T1000 (cell line): ENCODE results near the gene CYB561.

ENCODE experiments used
- DNase-seq: peaks from one replicate; lab custom pipeline; 2025; ENCODE audit warnings: mixed read lengths; lab: John Stamatoyannopoulos, UW

CYB561 gene

DNA sequence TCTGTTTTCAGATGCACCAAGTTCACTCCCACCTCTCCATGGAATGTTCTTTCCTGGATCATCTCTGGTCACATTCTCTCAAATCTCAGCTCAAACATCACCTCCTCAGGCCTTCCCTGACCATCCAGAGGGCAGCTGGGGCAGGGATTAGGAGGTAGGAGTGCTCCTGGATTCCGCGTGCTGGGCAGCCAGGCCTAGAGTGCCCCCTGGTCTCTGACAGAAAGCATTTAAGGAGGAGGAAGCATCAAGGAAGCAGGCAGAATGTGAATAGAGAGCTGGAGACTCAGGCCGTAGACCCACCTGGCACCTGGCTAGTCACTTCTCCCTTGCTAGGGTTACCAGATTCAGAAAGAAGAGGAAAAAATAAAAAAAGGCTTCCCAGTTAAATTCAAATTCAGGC, 2.5 kb upstream of the CYB561 start:
- DNase-seq, result no peak

DNA sequence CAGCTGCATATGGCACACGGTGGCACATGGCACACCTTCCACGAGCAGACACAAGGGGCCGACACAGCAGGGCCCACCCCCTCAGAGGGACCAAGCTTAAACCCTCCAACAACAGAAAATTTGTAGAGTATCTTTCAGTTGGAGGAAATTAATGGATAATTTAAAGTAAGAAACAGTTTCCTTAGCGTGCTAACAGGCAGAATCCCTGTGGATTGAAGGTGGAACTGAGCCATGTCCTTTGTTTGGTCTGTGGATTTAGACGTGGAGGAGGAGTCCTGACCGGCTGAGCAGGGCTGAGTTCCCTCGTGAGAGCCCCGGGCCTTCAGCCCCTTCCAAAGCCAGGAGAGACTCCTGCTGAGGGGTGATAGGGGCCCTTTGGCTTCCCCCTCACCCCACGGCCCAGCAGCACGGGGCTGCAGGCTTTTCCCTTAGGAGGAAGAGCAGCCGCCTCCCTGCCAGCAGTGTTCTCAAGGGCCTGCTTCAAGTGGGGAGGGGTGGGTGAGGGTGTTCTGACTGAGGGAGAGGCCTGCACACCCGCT, 1.4 kb upstream of the CYB561 start:
- no peak for DNase-seq

DNA sequence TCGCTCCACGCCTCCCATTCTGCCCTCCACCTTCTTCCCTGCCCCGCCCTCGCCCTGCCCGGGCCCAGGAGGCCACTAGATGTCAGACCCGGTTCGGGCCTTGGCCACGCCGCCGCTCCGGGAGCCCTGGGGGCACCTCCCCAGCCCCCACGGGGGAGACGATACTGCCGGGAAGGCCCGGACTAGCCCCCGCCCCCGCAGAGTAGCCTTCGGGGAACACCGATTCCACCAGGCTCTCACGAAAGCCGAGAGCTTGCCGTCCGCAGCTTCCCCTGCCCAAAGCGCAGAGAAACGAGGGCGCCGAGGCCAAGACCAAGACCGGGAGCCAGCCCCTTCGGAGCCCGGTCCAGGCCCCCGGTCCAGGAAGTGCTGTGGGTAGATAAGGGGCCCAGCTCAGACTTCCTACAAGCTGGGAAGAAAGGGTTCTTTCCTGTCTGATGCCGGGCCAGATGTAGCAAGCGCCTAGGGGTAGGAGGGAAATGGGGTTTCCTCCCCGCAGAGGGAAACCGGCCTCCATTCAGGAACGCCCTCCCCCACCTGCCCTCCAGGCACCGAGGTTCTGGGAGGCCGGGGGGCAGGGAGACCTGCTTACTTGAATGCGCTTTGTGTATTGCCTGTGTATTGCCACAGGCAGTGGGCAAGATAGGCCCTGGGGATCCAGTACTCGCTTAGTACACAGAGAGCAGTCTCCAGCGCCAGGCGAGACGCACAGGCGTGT, 806 bp upstream of the CYB561 start:
- DNase-seq, result no peak

DNA sequence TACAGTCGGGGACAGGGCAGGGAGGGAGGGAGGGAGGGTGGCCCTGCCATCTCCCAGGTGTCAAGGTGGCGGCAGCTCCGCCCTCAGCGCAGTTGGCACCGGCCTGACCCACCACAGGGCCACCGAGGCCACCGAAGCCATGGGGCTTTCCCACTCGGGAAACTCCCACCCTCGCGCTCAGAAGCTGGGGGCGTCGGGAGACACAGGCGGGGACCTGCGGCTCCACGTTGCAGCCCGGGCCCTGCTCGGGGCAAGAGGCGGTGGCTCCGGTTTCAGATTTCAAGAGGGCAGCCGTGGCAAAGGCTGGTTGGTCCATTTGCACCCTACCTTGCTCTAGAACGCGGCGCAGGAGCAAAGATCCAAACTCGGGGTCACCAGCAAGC, 544 bp downstream of the CYB561 start:
- peak; percentile 59 for DNase-seq

- no peak for DNase-seq
Observed at GRCh38 chr17:63445065-63445464, 1.0 kb downstream of the CYB561 start.

DNA sequence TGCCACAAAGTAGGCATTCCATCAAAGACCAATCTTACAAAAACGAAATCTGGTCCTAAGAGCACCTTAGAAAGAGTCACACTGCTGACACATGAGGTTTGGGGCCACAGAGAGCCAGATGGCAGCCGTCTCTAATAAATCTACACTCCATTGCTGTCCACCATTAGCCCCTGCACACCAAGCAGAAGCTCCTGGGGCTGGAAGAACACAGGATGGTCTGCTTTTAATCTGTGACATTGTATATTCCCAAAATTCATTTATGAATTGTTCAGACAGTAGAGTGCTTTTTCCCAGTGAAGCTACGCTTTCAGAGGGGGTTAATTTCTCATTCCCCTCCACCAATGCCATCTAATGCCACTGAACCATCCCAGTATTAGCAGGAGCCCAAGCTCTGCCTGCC, 1.6 kb downstream of the CYB561 start:
- DNase-seq, result no peak

DNA sequence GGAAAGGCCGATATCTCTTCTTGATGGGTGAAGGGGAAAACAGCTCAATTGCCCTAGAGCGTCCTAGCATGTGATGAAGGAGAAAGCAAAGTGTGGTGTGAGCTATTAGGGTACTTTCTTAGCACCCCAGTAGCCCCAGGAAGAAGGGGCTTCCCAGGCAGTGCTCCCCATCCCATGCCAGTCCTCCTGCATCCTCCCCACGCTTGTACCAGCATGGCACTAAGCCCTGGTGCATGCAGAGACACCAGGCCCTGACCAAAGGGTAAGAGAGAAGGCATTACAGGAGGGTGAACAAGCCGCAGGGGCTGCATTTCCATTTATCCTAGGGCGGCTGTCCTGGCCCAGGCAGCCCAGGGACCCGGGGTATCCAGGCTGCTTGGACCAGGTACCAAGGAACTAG, 3.1 kb downstream of the CYB561 start:
- DNase-seq, result no peak

GRCh38 chr17:63442549-63443035, 3.5 kb downstream of the CYB561 start:
- DNase-seq, result no peak

- DNase-seq, result no peak
Observed at GRCh38 chr17:63442074-63442473, 4.0 kb downstream of the CYB561 start.

DNA sequence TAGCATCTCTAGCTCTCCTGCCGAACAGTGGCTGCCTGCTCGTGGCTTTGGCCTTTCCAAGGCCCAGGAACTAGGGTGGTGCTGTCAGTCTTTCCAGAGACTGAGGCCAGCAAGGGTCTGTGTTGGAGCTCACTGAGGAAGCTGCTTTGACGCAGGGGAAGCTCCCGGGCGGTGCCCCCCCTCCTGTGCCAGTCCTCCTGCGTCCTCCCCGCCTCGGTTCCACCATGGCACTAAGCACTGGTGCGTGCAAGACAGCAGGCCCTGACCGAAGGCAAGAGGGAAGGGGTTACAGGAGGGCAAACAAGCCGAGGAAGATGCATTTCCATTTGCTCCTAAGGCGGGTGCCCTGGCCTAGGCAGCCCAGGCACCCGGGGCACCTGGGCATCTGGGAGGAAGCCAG, 4.5 kb downstream of the CYB561 start:
- DNase-seq, result no peak

GRCh38 chr17:63440770-63441335, 5.3 kb downstream of the CYB561 start:
- DNase-seq, result no peak

DNA sequence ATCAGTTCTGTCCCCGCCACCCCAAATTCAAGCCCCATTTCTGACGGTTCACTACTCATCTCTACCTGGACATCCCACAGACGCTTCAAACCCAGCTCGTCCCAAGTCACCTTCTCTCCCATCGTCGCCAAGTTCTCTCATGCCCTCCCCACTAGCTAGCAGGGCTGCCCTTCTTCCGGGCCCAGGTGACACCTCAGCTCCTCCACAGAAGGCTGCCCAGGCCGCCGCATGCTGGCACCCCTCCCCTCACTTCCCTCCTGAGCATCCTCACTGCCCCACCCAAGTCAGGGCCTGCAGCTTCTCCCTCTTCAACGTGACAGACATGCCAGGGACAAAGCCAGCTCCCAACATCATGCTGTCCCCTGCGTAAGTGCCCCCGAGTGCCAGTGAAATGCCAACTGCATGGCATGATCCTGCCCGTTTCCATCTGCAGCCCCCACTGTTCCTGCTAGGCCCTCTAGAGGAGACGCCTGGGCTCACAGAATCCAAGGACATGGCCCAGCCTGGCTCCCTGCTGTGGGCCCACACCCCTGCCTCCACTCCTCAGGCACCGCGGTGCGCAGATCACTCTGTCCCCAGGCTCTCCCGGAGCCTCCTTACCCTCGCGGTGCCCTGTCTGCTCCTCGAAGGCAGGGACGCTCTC, 5.9 kb downstream of the CYB561 start:
- no peak for DNase-seq

GRCh38 chr17:63439687-63440086, 6.4 kb downstream of the CYB561 start:
- DNase-seq, result no peak

GRCh38 chr17:63438092-63439051, 7.7 kb downstream of the CYB561 start:
- DNase-seq, result no peak

- DNase-seq, result no peak
Observed at GRCh38 chr17:63437287-63438091, 8.6 kb downstream of the CYB561 start.

DNA sequence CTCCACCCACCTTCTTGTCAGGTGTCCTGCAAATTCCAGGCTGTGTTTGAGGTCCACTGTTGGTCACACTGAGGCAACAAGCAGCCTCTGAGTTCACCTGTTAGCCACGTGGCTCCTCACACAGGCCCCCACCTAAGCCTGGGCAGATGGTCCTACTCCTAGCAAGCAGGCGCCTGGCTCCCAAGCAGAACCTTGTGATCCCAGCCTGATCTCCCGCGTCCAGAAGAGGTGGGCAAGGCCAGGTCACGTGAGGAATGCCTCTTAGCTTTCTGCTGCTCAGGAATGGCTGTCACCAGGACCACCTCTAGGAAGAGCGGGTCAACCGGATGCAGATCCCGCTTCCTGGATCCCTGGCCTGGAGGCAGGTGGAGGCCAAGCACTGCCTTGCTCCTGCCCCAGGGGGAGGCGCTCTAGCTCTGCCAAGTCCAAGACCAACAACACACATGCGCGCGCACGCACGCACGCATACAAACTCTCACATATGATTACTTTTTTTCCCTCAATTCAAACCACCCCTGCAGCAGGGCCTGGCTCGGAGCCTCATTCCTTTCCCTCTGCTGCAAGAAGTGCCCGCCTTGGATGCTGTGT, 9.5 kb downstream of the CYB561 start:
- no peak for DNase-seq

DNA sequence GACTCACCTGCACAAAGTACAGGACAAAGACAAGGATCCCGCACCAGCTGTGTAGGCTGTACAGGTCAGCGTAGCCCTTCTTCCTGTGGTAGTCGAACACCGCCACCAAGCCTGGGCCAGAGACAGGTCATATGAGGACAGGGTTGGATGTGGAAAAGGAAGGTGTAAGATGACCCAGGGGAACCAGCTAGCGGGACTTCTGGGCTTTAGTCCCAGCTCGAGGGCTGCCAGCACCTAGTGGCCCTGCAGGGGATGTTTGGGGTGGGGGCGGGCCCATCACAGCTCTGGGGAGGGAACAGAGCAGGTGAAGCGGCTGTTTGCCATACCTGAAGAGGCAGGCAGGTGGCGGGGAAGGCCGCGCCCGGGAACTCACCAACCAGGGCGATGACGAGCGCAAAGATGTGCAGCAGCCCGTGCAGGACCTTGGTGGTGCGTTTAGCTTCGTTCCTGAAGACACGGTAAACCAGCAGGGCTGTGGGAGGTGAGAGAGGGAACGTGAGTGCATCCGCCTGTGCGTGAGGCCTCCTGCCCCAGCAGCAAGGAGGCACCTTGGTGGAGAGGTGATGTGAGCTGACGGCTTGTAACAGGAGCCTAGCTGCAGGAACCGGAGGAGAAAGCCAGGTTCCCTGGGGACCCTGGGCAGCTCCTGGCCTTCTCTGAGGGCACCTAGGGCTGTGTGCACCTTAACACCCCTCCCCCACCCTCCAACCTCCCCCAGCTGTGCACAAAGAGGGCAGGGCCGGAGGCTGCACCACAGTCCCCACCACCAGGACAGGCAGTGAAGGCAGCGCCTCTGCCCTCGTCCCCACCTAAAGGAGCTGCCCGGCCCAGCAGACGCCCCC, 10.2 kb downstream of the CYB561 start:
- no peak for DNase-seq

GRCh38 chr17:63434951-63435571, 11.0 kb downstream of the CYB561 start:
- peak; percentile 66 for DNase-seq
